SU-DHL-6 (cell line): ENCODE data around the gene CASP8.

Experiments
- H2AFZ ChIP-seq: fragments of 200-600 bp; sonication (generic); 2 replicates; pipeline ENCODE4 v1.6.1; 2014; ENCODE audit warnings: low read depth, mild to moderate bottlenecking, moderate library complexity, mixed read lengths, antibody characterized with exemption, low read length; ENCODE audit not compliant: severe bottlenecking
- H3F3A ChIP-seq: fragments of 200-600 bp; shearing (Covaris generic); 2 replicates; pipeline ENCODE4 v1.6.0; 2016; ENCODE audit warnings: antibody characterized with exemption, mild to moderate bottlenecking; ENCODE audit not compliant: insufficient read depth
- H3K27ac ChIP-seq: fragments of 200-600 bp; sonication (generic); 2 replicates; pipeline ENCODE4 v1.5.1; 2016; ENCODE audit warnings: low read depth, mild to moderate bottlenecking, low read length, moderate library complexity, mixed read lengths
- H3K27me3 ChIP-seq: fragments of 200-600 bp; sonication (generic), shearing (Covaris generic); 2 replicates; pipeline ENCODE4 v1.6.0; 2014; ENCODE audit warnings: mild to moderate bottlenecking, low read length
- H3K36me3 ChIP-seq: fragments of 200-600 bp; sonication (generic); 2 replicates; pipeline ENCODE4 v1.6.1; 2014; ENCODE audit warnings: mild to moderate bottlenecking, low read length, mixed read lengths
- H3K4me2 ChIP-seq: fragments of 300-600, 200-600 bp; shearing (Covaris generic), sonication (generic); 2 replicates; pipeline ENCODE4 v1.6.0; 2014; ENCODE audit warnings: low read length, low read depth, mild to moderate bottlenecking; ENCODE audit not compliant: poor library complexity, severe bottlenecking
- H3K4me3 ChIP-seq: fragments of 200-600 bp; sonication (generic); 2 replicates; pipeline ENCODE4 v1.5.1; 2014; ENCODE audit warnings: antibody characterized with exemption, low read length, mild to moderate bottlenecking, mixed read lengths; ENCODE audit not compliant: insufficient read depth, poor library complexity, severe bottlenecking
- H3K79me2 ChIP-seq: fragments of 200-600 bp; sonication (generic); 2 replicates; pipeline ENCODE4 v1.6.1; 2014; ENCODE audit warnings: mild to moderate bottlenecking, low read length, moderate library complexity; ENCODE audit not compliant: insufficient read depth
- H3K9ac ChIP-seq: fragments of 200-600 bp; sonication (generic); 2 replicates; pipeline ENCODE4 v1.7.0; 2014; ENCODE audit warnings: mild to moderate bottlenecking, low read length
- H3K9me2 ChIP-seq: fragments of 200-600 bp; sonication (generic); replicated peaks from 2 replicates; pipeline ENCODE4 v1.6.1; 2014; ENCODE audit warnings: low read length; ENCODE audit not compliant: insufficient read depth
- H3K9me3 ChIP-seq: fragments of 200-600 bp; sonication (generic); 2 replicates; pipeline ENCODE4 v1.6.1; 2014; ENCODE audit warnings: low read length, mixed read lengths; ENCODE audit not compliant: insufficient read depth
- H4K20me1 ChIP-seq: fragments of 200-600 bp; sonication (generic); 2 replicates; pipeline ENCODE4 v1.6.1; 2014; ENCODE audit warnings: low read depth, mild to moderate bottlenecking, antibody characterized with exemption, low read length, moderate library complexity, mixed read lengths
- EZH2phosphoT487 ChIP-seq: fragments of 200-600 bp; sonication (generic), shearing (Covaris generic); conservative IDR thresholded peaks from 2 replicates; pipeline ENCODE4 v1.6.1; 2018; ENCODE audit warnings: mild to moderate bottlenecking, antibody characterized with exemption, low read length, moderate library complexity, mixed read lengths
- TF ChIP-seq, protein P1 (sequence below): fragments of 200-600 bp; sonication (generic); IDR thresholded peaks from one replicate; pipeline ENCODE4 v1.5.1; 2017; ENCODE audit warnings: antibody characterized with exemption, mild to moderate bottlenecking, low read length, moderate library complexity; ENCODE audit not compliant: insufficient read depth, poor library complexity, severe bottlenecking

Gene CASP8

DNA sequence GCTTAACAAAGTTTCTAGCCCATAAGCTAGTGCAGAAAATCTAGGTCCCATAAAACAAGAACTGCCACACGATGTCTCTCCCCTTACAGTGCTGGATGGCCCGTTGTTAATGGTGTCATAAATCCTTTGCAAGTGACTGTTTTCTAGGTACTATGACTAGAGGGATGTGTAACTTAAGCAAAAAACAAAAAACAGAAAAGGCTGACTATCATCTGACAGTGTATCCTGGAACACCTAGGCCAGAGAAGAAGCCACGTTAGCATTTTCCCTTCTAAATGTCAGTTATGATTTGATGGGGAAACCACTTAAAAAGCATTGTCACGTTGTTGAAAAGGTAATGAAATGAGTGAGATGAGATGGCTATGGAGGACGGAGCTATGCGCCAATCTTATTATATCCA lies 2.4 kb downstream of the CASP8 start:
- Histone ChIP-seq H3K4me3 (no peak overlapping the region), H3K9me2 (no peaks in the 10 kb centered on the region), H3K79me2 (peaks cover 70% of the 10 kb centered on the region), H3K36me3 (no peaks in the 10 kb centered on the region), H3K27ac (no peak overlapping the region), H4K20me1 (no peaks in the 10 kb centered on the region), H3K9ac (0 out of 2 replicates have a peak overlapping the region, but pooled peaks have one; percentile 2), H3K4me2 (peak overlapping the region; percentile 99), H2AFZ (no peak overlapping the region), H3K9me3 (no peaks in the 10 kb centered on the region), H3F3A (peaks cover 23% of the 10 kb centered on the region), H3K27me3 (no peaks in the 10 kb centered on the region)
- no peak for TF ChIP-seq EZH2phosphoT487
- TF ChIP-seq, protein P1, sequence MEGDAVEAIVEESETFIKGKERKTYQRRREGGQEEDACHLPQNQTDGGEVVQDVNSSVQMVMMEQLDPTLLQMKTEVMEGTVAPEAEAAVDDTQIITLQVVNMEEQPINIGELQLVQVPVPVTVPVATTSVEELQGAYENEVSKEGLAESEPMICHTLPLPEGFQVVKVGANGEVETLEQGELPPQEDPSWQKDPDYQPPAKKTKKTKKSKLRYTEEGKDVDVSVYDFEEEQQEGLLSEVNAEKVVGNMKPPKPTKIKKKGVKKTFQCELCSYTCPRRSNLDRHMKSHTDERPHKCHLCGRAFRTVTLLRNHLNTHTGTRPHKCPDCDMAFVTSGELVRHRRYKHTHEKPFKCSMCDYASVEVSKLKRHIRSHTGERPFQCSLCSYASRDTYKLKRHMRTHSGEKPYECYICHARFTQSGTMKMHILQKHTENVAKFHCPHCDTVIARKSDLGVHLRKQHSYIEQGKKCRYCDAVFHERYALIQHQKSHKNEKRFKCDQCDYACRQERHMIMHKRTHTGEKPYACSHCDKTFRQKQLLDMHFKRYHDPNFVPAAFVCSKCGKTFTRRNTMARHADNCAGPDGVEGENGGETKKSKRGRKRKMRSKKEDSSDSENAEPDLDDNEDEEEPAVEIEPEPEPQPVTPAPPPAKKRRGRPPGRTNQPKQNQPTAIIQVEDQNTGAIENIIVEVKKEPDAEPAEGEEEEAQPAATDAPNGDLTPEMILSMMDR, result no peak

- no peak overlapping the region for H3K9ac ChIP-seq
- H3K4me2 ChIP-seq, result peak overlapping the region; percentile 99
- H3K4me3 ChIP-seq, result no peak overlapping the region
- H3K27ac ChIP-seq, result no peak overlapping the region
- H3K27me3 ChIP-seq, result no peaks in the 10 kb centered on the region
- H3K9me3 ChIP-seq, result no peaks in the 10 kb centered on the region
- no peaks in the 10 kb centered on the region for H3K9me2 ChIP-seq
- peaks cover 13% of the 10 kb centered on the region for H3F3A ChIP-seq
- H3K79me2 ChIP-seq, result peaks cover 70% of the 10 kb centered on the region
- TF ChIP-seq, protein P1, result no peak
- no peak for TF ChIP-seq EZH2phosphoT487
- no peaks in the 10 kb centered on the region for H3K36me3 ChIP-seq
- no peaks in the 10 kb centered on the region for H4K20me1 ChIP-seq
- no peak overlapping the region for H2AFZ ChIP-seq
Measured at GRCh38 chr2:201263779-201264178, 3.4 kb downstream of the CASP8 start.

DNA sequence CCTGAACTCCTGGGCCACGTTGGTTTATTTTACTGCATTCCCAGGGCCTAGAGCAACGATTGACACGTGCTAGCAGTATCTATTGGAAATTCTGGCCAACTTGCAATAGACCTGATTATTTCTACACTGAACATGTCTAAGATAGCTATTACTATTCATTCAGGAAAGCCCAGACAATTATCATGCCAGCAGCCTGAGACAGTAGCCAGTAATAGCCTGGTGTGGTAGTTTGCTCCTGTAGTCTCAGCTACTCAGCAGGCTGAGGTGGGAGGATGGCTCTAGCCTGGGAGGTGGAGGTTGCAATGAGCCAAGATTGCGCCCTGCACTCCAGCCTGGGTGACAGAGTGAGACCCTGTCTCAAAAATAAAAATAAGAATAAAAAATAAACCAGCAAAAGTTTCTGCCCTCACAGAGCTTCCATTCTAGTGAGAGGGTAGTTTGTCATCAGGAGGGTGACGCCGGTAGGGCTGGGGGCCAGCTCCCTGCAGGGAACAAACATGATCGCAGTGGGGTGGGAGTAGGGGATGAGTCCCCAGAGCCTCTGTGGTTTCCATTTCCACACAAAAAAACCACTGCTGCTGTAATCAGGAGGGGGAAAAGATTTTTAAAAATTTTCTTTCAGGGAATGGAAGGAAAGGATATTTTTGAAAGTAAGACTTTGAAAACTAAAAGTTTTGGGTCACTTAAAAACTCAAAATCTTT lies 4.3 kb downstream of the CASP8 start:
- no peaks in the 10 kb centered on the region for H3K9me2 ChIP-seq
- H3K4me3 ChIP-seq, result no peak overlapping the region
- no peak overlapping the region for H2AFZ ChIP-seq
- peaks cover 67% of the 10 kb centered on the region for H3K79me2 ChIP-seq
- TF ChIP-seq, protein P1, result no peak
- TF ChIP-seq EZH2phosphoT487, result no peak
- no peaks in the 10 kb centered on the region for H3K36me3 ChIP-seq
- H3K27ac ChIP-seq, result no peak overlapping the region
- H3K9me3 ChIP-seq, result no peaks in the 10 kb centered on the region
- H3K27me3 ChIP-seq, result no peaks in the 10 kb centered on the region
- H3K4me2 ChIP-seq, result no peak overlapping the region
- no peaks in the 10 kb centered on the region for H4K20me1 ChIP-seq
- H3F3A ChIP-seq, result peaks cover 4% of the 10 kb centered on the region; the same call in 1 of the 2 replicates
- H3K9ac ChIP-seq, result no peak overlapping the region
